Stimulated activated CD4-positive, alpha-beta T cell treated with anti-CD3 and anti-CD28 coated beads, Interleukin-15, amount 100 ng/mL, for 48 hours (primary cell): Measurements from ENCODE around the gene ACSM2B.
"Not testable (repeated sequence)": the region's sequence is repeated elsewhere in the genome, so short reads cannot be mapped to it uniquely, and the experiment has no call there.

Experiments used
- DNase-seq, 2 donors: peaks; one replicate each; pipeline ENCODE4 v3.0.0-alpha.2; 2020; ENCODE audit warnings: low read depth in 2 of 2

The ACSM2B gene, protein sequence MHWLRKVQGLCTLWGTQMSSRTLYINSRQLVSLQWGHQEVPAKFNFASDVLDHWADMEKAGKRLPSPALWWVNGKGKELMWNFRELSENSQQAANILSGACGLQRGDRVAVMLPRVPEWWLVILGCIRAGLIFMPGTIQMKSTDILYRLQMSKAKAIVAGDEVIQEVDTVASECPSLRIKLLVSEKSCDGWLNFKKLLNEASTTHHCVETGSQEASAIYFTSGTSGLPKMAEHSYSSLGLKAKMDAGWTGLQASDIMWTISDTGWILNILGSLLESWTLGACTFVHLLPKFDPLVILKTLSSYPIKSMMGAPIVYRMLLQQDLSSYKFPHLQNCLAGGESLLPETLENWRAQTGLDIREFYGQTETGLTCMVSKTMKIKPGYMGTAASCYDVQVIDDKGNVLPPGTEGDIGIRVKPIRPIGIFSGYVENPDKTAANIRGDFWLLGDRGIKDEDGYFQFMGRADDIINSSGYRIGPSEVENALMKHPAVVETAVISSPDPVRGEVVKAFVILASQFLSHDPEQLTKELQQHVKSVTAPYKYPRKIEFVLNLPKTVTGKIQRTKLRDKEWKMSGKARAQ

DNA sequence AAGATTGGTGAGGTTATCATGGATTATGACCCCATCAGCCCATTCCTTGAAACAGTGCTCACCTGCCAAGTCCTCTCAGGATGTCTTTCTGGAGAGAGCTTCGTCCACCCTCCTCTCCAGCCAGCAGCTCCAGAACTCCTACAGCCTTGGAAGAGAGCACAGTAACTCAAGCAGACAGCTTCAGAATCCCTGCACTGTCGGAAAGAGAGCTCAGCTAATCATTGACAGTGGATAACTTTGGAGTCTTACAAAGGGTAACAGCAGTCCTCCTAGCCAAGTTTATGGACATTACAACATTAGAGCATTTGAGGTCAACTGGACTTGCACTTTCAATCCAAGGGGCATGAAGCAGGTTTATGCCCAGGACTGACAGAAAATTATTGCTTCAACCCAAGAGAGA lies at the start of gene ACSM2B:
Gene ACSM2B, minus strand, starts transcription at position 223 of the 400 bp plus-strand sequence. CDS start 11,522 bp downstream, outside the sequence.
- not testable (repeated sequence) for DNase-seq

DNA sequence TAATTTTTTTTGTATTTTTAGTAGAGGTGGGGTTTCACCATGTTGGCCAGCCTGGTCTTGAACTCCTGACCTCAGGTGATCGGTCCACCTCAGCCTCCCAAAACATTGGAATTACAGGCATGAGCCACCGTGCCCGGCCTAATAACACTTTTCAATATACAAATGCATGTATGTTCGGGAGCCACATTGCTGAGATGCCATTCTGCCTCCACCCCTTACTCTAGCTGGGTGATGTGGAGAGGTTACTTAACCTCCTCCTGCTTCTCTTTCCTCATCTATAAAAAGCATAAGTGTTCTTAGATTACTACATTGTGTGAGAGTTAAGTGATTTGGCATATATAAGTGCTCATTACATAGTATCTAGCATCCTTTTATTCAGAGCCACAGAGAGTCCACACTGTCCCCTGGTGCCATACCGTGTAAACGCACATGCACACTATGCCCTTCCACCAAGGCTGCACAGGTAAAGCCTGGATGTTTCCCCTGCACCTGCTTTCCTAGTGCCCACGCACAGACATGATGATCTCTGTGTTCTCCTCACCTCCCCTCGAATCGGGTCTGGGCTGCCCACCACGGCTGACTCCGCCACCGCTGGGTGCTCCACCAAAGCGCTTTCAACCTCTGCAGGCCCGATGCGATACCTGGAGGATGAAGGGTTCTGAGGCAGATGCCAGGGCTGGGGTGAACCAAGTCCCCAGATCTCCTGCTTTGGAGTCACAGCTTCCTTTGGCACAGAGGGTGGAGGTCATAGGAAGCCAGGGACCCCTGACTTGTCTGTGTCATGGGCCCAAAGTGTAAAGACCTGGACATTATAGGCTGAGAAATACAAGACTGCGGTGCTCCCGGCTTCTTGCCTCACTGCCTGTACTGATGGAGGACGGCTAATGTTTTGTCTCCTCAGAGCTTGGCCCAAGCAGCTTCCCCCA lies 49.0 kb upstream of the ACSM2B start:
- no peak for DNase-seq

- no peak for DNase-seq
Observed at GRCh38 chr16:20624205-20624604, 48.0 kb upstream of the ACSM2B start.

DNA sequence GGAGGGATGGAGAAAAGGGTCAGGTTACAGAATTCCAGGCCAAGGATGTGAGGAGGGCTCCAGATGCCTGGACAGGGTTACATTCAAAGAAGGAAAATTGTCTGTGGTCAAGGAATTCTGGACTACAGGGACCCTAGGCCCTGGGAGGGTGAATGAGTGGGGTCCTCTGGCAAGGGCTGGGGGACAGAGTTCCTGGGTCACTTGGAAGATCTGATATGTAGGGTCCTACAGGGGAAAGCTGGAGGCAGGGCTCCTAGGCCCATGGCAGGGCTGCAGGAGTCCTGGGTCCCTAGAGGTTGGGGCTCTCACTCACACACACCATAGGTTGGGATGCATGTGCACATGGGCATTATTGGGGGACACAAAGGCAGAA lies 46.3 kb upstream of the ACSM2B start:
- no peak for DNase-seq

DNA sequence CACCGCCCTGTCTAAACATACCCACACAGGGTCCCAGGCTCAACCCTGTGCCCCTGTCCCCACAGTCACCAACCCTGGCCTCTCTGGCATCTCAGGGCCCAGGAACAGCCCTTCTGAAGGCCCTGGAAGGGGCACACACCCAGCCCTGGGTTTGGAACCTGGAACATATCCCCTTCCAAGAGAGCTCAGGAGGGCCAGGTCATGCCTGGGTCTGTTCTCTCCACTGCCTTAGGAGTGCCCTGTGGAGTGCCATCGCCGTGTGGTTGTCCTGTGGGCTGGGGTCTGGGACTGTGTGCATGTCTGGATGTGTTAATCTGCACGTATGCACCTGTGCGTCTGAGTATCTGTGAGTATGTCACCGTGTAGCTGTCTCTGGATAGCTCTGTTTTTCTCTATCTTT lies 45.2 kb upstream of the ACSM2B start:
- DNase-seq: no peak

- DNase-seq: no peak
Observed at GRCh38 chr16:20620770-20621169, 44.6 kb upstream of the ACSM2B start.

DNA sequence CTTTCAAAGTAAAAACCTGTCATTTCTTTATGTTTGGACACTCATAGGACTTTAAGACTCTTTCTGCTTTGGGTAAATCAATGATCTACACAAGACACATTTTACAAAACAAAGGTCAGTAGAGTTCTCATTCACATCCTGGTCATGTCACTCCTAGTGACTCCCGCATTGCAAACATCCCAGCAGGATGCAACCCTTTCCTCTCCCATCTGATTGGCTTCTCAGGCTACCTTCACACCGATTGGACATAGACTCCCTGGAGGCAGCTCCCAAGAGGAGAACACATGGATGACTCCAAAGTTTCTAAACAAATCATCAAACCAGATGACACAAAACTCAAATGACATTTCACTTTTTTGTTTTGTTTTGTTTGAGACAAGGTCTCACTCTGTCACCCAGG lies 43.8 kb upstream of the ACSM2B start:
- no peak for DNase-seq

DNA sequence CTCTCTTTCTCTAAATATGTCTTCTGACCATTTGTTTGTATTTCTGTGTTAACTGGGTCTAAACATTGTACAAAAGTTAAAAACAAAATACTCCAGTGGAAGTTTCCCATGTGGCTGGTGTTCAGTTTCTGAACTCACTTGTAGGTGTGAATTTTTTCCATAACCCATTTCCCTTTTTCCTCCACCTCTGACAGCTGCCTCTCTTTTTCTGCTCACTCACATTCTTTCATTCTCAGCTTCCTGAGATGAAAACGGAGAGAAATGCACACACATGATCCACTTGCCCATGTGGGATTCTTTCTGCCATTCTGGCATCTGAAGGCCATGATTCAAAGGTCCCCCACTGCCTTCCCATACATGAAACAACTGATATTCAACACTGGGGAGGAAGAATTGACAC lies 41.1 kb upstream of the ACSM2B start:
- no peak for DNase-seq

- no peak for DNase-seq
Observed at GRCh38 chr16:20614186-20615141, 38.3 kb upstream of the ACSM2B start.

GRCh38 chr16:20613481-20614185 lies 37.5 kb upstream of the ACSM2B start:
- DNase-seq: no peak

- no peak for DNase-seq
Observed at GRCh38 chr16:20612551-20613480, 36.6 kb upstream of the ACSM2B start.

- no peak for DNase-seq
Observed at GRCh38 chr16:20611975-20612481, 35.9 kb upstream of the ACSM2B start.

DNA sequence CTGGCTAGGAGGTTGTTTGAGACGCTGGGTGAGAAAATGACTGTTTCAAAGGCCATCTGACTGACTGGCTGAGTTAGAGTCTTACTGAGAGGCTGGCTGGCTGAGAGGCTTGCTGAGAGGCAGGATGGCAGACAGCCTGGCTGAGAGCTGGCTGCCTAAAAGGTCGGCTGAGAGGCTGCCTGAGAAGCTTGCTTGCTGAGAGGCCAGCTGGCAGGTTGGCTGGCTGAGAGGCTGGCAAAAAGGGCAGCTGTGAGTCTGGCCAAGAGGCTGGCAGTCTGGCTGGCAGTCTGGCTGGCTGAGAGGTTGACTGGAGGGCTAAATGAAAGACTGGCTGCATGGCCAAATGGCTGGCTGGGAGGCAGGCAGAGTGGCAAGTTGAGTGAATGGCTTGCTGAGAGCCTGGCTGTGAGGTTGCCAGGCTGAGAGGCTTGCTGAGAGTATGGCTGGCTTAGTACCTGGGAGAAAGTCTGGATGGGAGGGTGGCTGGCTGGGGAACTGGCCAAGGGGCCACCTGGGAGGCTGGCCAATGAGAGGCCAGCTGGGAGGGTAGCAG lies 35.3 kb upstream of the ACSM2B start:
- no peak for DNase-seq

DNA sequence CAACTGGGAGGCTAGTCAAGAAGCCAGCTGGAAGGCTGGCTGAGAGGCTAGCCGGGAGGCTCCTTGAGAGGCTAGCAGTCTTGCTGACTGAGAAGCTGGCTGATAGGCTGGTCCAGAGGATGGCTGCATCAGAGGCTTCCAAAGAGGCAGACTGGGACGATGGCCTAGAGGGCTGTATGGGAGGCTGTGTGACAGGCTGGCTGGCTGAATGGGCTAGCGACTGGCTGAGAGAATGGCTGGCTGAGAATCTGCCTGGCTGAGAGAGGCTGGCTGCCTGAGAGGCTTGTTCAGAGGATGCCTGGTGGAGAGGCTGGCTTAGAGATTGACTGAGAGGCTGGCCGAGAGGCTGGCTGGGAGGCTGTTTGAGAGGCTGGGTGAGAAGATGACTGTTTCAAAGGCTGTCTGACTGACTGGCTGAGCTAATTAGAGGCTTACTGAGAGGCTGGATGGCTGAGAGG lies 34.8 kb upstream of the ACSM2B start:
- no peak for DNase-seq

GRCh38 chr16:20610211-20610891 lies 34.2 kb upstream of the ACSM2B start:
- no peak for DNase-seq

GRCh38 chr16:20602205-20602604 lies 26.0 kb upstream of the ACSM2B start:
- not testable (repeated sequence) for DNase-seq

- DNase-seq: not testable (repeated sequence)
Observed at GRCh38 chr16:20599475-20599874, 23.3 kb upstream of the ACSM2B start.

DNA sequence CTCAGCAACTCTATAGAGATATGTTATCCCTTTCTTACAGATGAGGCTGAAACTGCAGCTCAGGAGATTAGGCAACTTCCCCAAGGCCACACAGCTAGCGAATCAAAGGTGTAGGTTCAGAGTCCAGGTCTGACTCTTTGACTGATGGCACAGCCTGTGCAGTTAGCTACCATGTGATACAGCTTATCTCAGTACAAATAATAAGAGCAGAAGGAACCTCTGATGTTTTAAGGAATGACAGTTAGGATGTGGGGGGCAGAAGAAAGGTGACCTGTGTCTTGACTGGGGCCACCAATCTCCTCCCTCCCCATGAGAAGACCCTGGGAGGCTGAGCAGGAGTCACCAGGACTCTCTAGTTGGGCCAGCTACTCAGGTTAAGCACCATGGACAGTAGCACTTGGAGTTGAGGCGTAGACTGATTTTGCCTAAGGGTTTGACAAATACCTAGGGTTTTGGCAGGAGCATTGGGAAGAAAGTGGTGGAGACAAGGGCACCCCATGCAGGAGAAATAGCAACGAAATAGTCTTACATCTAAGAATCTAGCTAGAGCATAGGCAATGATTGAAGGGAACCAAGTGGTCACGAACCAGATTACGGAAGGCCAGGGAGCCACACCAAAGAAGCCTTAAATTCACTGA lies 22.8 kb upstream of the ACSM2B start:
- DNase-seq: no peak
